ENCODE data around the gene DNAI4.
"Not testable (repeated sequence)": the region's sequence is repeated elsewhere in the genome, so short reads cannot be mapped to it uniquely, and the experiment has no call there.

Gene DNAI4

GRCh38 chr1:66831529-66832239, 93.0 kb downstream of the DNAI4 start:
- no peak for DNase-seq

DNA sequence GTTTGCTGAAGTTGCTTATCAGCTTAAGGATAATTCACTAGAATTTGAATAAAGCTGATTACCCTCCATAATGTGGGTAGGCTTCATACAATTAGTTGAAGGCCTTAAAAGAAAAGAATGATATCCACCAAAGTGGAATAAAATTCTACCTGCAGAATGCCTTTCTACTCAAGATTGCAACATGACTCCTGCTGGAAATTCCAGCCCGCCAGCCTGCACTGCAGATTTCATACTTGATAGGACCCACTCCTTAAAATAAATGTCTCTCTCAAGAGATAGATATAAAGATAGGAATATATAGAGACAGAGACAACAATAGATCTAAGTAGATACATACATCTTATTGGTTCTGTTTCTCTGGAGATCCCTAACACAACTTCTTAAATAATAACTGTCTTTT, 99.9 kb downstream of the DNAI4 start:
- DNase-seq = no peak

GRCh38 chr1:66809736-66810326, 114.8 kb downstream of the DNAI4 start:
- no peak for DNase-seq

DNA sequence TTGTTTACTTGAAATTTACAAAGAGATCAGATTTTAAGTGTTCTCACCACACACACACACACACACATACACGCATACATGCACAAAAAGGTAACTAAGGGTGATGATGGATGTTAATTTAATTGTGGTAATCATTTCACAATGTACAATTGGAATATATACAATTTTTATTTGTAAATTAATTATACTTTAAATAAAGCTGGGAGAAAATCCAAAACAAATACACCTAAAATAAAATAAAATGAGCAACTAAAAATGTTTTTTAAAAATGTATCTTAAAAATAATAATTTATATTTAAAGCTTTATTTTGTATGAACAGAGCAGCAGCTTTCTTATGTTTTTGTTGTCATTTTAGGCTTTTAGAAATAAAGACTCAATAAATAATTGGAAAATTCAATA, 115.4 kb downstream of the DNAI4 start:
- DNase-seq = no peak

GRCh38 chr1:66795839-66796238, 128.8 kb downstream of the DNAI4 start:
- DNase-seq = not testable (repeated sequence)

GRCh38 chr1:66791621-66792610, 132.7 kb downstream of the DNAI4 start:
- DNase-seq = no peak

DNA sequence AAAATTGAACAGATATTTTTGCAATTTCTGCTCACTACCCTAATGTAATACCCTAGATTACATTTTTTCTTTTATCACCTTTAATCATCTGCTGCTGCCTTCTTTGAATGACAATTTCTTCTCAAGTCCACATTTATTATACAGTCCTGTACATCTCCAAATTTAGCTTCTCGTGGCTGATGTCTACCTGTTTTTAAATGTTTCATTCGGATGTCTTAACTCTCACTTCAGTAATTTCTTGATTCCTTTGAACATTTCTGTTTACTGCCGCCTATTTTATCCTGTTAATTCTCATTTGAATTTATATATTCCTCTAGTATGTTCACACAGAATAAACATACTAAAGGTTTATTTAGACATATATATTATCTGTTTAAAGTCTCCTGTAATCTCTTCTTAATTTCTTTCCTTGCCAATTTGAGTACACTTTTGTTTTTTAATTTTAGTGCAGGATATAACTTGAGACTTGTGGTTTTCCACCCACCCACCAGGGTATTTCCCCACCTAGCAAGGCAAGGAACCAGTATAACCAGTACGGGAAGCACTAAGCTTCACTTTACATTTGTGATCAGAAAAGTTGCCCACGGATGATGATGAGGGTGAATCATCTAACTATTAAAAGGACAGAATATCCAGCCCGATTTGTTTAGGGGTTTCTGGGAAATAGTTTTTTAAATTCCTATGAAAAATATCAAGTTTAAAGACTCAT, 136.3 kb downstream of the DNAI4 start:
- DNase-seq = no peak

DNA sequence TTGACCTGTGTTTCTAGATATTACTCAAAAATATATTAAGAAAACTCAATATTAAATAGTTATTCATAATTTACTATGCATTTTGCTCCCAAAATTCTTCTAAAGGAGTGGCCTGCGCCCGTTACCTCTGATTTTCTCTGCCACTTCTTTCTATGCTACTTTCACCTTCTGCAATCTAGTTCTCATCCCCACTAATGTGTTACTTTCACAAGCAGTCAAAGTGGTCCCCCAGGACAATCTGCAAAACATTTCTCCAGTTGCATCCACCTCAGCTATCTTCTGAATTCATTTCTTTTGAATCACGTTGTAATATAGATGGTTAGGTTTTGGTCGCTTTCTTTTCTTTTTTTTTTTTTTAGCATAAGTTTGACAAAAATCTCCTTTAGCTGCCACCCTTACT, 137.0 kb downstream of the DNAI4 start:
- no peak for DNase-seq

GRCh38 chr1:66785800-66786199, 138.9 kb downstream of the DNAI4 start:
- DNase-seq = not testable (repeated sequence)

DNA sequence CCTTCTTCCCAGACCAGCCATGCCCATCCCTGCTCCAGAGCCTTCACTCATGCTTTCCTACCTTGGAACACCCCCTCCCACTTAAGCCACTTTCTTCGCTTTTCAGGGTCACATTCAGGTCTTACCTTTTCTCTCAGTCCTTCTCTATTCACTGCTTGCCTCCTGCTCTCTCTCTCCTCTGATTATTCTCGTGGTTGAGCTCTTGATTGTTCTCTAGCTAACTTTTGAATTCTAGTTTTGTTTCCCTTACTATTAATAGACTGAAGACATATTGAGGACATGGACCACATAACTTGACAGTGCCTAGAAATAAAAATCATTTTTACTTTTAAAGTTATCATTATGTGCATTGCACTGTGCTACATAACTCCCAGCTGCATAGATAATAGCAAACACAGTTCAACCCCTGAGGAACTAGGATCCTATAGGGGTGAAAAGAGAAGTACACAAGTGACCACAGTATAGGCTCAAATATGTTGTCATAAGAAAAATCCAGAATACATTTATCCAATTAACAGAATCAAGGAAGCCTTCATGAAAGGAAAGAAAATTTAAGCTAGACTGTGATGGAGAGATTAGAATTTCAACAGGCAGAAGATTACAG, 145.1 kb downstream of the DNAI4 start:
- DNase-seq = no peak

DNA sequence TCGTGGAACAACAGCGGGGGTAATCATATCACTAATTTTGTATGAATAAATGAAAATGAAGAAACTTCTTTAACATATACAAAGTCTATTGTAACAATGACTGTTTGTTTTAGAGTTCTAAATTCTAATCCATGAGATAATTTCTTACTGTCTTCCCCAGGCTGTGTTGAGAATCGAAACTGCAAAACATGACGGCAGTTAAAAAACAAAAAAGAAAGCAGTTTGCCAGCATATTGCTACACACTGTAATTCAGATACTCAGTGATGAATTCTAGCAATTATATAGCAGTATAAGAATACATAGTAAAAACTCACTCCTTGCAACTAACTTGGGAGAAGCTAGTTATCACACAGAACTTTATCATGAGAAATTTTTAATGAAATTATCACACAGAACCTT, 145.7 kb downstream of the DNAI4 start:
- no peak for DNase-seq

DNA sequence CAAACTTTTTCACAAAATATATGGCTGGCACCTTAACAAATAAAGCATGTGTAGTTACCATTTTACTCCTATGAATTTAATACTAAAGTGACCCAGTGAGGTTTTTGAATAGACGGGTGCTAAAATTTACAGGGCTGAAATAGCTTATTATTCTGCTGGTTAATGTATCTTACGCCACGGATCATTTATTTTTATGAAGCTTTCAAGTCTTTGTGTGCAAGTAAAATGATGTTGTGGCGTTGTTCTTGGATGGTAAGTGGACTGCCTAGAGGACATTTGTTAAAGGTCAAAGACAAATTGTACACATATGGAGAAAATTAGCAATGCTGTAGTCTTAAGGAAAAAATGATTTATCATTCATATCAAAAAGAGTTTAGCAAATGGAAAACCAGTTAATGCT, 146.4 kb downstream of the DNAI4 start:
- peak; percentile 69 for DNase-seq

- peak; percentile 69 for DNase-seq
These were observed 146.8 kb downstream of the DNAI4 start for GRCh38 chr1:66777831-66778230.

GRCh38 chr1:66775646-66776045, 149.0 kb downstream of the DNAI4 start:
- DNase-seq = no peak

DNA sequence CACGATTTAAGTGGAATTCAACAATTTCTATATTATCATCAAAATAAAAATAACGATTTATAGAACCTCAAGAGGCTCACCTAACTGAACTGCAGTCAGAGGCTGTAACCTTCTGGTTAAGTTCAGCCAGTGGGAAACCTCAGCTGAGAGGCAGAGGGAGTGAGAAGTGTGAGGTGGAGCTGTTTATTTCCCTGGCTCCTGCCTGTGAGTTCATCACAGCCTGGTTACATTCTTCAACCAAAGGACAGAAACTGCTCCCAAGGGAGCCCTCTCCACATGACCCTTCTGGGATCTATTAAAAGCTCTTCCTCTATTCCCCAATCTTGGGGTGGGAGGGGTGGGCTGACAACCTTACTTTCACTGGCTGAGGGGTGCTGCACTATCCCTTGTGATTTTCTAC, 150.2 kb downstream of the DNAI4 start:
- peak; percentile 7 for DNase-seq

GRCh38 chr1:66773227-66773626, 151.4 kb downstream of the DNAI4 start:
- DNase-seq = no peak

- DNase-seq = no peak
These were observed 154.0 kb downstream of the DNAI4 start for GRCh38 chr1:66770694-66771093.

GRCh38 chr1:66770240-66770639, 154.4 kb downstream of the DNAI4 start:
- DNase-seq = no peak

GRCh38 chr1:66769512-66770229, 155.0 kb downstream of the DNAI4 start:
- no peak for DNase-seq

- no peak for DNase-seq
These were observed 155.7 kb downstream of the DNAI4 start for GRCh38 chr1:66768965-66769364.

GRCh38 chr1:66767626-66768025, 157.0 kb downstream of the DNAI4 start:
- DNase-seq = no peak
